H54 (cell line): ENCODE results near the gene IBA57.
"Not testable (repeated sequence)": the region's sequence is repeated elsewhere in the genome, so short reads cannot be mapped to it uniquely, and the experiment has no call there.

Experiments used
- DNase-seq: peaks from one replicate; pipeline ENCODE4 v3.0.0; 2011; ENCODE audit warnings: low spot score, mixed read lengths; ENCODE audit not compliant: insufficient read length
- FAIRE-seq: peaks from 3 replicates; lab custom pipeline; 2011; peaks lifted over from hg19 to GRCh38; lab: Jason Lieb, UNC
- POLR2A ChIP-seq: IDR thresholded peaks from 2 replicates; pipeline ENCODE4 v1.6.1; 2011; ENCODE audit warnings: low read depth, mild to moderate bottlenecking, low read length

IBA57 gene

DNA sequence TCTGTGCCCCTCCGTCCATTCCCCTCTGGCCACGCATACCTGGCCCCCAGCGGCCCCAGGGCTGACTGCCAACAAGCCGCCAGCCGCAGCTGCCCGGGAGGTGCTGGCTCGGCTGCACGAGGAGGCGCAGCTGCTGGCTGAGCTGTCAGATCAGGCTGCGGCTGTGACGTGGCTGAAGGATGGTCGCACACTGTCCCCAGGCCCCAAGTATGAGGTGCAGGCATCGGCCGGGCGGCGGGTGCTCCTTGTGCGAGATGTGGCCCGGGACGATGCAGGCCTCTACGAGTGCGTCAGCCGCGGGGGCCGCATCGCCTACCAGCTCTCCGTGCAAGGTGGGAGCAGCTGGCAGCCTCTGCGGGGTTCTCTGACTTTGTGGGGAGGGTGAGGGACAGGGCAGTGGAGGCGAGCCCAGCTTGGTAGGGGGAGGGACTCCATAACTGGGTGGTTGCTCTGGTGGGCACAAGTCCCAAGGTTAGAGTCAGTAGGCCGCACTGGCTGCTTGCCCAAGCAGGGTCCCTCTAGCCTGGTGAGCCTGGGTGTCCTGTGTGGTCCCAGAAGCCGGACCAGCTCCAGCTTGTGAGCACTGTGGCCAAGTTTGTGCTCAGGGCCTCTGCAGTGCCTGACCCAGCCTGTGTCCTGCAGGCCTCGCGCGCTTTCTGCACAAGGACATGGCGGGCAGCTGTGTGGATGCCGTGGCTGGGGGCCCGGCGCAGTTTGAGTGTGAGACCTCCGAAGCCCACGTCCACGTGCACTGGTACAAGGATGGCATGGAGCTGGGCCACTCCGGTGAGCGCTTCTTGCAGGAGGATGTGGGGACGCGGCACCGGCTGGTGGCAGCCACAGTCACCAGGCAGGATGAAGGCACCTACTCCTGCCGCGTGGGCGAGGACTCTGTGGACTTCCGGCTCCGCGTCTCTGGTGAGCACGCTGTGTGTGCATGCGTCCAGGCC, 51.0 kb downstream of the IBA57 start:
- FAIRE-seq (no peak), DNase-seq (no peak)

DNA sequence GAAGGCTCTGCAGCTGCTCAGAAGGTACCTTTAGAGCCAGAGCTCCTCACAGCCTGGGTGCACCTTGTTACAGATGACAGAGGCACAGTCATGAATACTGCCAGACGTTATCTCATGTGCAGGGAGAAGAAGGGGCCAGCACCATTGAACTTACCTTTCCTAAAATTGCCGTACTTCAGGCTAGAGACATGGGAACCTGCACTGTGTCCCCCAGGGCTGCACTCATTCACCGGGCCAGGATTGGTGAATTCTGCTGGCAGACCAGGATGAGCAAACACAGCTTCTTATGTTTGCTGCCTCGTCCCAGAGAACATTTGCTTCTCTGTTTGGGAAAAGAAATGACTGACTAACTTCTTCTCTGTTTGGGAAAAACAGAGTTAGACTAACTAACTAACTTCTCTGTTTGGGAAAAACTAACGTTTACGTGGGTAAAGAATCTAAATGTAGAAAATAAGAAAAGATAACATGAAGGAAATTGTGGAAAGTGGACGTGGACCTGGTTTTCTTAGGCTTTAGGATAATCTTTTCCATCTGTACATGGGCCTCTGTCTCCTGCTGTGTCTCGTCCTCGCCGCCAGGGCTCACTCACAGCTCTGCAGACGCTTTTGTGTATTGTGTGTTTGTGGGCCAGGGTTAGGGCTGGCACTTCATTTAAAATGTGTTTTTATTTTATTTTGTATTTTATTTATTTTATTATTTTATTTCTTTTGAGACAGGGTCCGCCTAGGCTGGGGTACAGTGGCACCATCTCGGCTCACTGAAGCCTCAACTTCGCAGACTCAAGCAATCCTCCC, 52.1 kb downstream of the IBA57 start:
- no peak for TF ChIP-seq POLR2A
- no peak for DNase-seq
- FAIRE-seq = no peak

More for the DNA sequence above, 51.0 kb downstream of the IBA57 start:
- no peak for TF ChIP-seq POLR2A

DNA sequence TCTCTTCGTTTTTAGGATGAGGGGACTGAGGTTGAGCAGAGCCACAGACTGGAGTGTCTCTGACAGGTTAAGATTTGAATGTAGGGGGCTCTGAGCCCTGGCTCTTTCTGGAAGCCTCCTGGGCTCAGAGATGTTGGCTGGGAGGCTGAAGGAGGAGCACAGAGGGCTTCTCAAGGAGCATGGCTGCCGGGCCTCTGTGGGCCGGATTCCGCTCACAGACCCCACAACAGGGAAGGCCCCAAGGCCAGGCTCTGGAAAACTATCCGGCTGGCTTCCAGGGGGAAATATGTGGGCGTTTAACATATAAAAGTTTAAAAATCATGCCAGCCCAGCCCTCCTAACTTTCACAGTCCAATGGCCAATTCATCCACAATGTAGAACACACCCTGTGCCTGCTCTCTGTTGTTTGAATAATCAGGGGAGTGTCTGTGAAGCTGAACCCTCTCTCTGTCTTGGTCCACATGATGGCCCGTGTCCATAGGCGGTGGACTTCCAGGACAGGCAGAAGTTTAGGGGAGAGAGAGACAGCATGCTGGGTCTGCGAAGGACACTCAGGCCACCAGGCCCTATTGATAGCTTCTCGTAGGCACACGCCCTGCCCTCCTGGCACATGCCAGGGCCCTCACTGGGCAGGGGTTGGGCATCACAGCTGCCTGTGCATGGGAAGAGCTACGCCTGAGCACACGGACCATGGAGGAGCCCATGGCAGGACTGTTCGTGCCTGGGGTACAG, 53.1 kb downstream of the IBA57 start:
- no peak for FAIRE-seq
- DNase-seq = no peak
- no peak for TF ChIP-seq POLR2A

- FAIRE-seq = no peak
Observed at GRCh38 chr1:228219245-228219961, 53.8 kb downstream of the IBA57 start.

GRCh38 chr1:228219962-228220780, 54.6 kb downstream of the IBA57 start:
- no peak for TF ChIP-seq POLR2A
- no peak for DNase-seq
- no peak for FAIRE-seq

More at GRCh38 chr1:228219245-228219961, 53.8 kb downstream of the IBA57 start:
- no peak for DNase-seq
- TF ChIP-seq POLR2A = no peak

DNA sequence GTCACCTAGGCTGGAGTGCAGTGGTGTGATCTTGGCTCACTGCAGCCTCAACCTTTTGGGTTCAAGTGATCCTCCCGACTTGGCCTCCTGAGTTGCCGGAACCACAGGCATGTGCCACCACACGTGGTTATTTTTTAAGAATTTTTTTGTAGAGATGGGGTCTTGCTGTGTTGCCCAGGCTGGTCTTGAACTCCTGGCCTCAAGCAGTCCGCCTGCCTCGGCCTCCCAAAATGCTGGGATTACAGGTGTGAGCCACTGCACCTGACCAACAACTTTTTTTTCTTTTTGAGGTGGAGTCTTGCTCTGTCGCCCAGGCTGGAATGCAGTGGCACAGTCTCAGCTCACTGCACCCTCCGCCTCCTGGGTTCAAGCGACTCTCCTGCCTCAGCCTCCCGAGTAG, 55.5 kb downstream of the IBA57 start:
- not testable (repeated sequence) for FAIRE-seq, DNase-seq

- no peak for DNase-seq
- FAIRE-seq = no peak
- no peak for TF ChIP-seq POLR2A
Observed at GRCh38 chr1:228222548-228222947, 56.9 kb downstream of the IBA57 start.

DNA sequence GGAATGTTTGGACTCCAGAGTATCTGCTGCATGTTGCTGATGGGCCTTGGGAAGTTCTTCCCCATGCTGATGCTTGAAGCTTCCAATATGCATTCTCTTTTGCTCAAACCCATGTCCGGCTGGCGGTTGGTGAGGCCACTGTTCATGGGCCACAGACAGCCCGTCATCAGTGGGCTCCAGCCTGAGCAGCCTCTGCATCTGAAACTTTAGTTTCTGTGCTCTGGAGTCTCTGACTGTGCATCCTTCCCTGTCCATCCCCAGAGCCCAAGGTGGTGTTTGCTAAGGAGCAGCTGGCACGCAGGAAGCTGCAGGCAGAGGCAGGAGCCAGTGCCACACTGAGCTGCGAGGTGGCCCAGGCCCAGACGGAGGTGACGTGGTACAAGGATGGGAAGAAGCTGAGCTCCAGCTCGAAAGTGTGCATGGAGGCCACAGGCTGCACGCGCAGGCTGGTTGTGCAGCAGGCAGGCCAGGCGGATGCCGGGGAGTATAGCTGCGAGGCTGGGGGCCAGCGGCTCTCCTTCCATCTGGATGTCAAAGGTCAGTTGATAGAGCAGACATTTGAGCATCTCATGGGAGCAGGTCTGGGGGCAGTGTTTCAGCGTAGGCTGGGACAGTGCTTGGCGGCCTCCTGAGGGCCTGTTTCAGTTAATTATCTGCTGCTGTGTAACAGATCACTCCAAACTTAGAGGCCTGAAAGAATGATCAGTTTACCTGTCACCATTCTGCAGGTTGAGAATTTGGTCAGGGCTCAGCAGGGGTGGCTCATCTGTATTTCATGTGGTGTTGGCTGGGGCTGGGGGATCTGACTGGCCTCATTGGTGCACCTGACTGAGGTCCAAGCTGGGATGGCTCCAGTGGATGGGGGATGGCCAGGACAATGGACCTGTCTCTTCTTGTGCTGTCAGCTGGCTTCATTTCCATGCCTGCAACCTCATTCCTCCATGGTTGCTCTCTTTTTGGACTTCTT, 58.9 kb downstream of the IBA57 start:
- FAIRE-seq (no peak), DNase-seq (no peak)
- TF ChIP-seq POLR2A = no peak

DNA sequence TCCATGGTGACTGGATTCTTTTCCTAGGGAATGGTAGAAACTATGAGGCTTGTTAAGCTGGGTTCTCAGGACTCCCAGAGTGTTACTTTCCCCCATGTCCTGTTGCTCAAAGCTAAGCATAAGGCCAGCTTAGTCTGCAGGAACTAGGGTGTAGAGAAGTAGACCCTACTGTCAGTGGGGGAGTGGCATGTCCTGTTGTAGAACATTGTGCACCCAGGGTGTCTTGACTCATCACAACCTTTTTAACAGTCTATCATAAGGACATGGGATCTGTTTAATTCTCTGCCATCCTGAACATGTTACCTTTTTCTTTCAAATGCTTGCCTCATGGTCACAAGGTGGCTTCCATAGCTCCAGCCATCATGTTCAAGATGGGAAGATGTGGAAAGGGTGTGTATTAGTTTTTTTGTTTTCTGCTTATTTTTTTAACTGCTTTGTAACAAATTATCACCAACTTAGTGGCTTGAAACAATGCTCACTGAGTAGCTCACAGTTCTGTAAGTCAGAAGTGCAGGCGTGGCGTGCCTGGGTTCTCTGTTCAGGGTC, 59.6 kb downstream of the IBA57 start:
- no peak for TF ChIP-seq POLR2A
- FAIRE-seq (no peak), DNase-seq (no peak)

DNA sequence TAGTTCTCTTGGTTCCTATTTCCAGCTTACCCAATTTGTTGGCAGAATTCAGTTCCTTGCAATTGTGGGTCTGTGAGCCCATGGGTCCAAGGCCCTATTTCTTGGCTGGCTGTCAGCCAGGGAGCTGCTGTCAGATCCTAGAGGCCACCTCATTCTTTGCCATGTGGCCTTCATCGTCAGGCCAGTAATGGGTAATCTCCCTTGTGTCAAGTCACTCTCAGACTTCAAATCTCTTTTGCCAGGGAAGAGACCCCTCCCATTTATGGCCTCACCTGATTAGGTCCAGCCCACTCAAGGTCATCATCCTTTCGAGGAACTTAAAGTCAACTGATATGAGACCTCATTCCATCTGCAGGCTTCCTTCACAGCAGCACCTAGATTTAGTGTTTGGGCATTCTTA, 60.1 kb downstream of the IBA57 start:
- FAIRE-seq (no peak), DNase-seq (no peak)
- TF ChIP-seq POLR2A = no peak
